Measurements from ENCODE around the gene ZNF142. TPM values are rescaled to one million over a fixed set of nuclear protein-coding genes. Genes with fewer than 3 reads are reported as not detected.

Gene ZNF142
- total RNA-seq, 1 donor from 2014 or later, result 5.7 TPM

GRCh38 chr2:218607436-218608115 is 51.8 kb downstream of the ZNF142 start, which contains the start of gene PLCD4:
PLCD4 (plus strand) TSS chr2:218607899; CDS start chr2:218615740, 7,841 bp downstream.
- H3K9ac ChIP-seq (ENCODE audit: low read depth in 1 of 3, low read length in 3 of 3), result peak within 1 kb of the TSS; percentile 89 to 94 (median 91)
- no peaks in the 10 kb centered on the region for H3K27me3 ChIP-seq (ENCODE audit: control insufficient read depth in 3 of 3, insufficient read depth in 3 of 3, low read length in 3 of 3)
- H3K27ac ChIP-seq (ENCODE audit: low read depth, low read length), result peak within 1 kb of the TSS; percentile 91
- H3K4me1 ChIP-seq (ENCODE audit: control insufficient read depth in 3 of 3, insufficient read depth in 3 of 3, low read length in 3 of 3), result peaks cover 24 to 45% (median 32%) of the 10 kb centered on the region in 3 donors
- peak within 1 kb of the TSS; percentile 77 to 93 (median 86) for H3K4me3 ChIP-seq (ENCODE audit: low read length in 3 of 3)
- H3K36me3 ChIP-seq (ENCODE audit: control insufficient read depth in 3 of 3, insufficient read depth in 3 of 3, low read length in 3 of 3), result peaks cover 0 to 3% (median 0%) of the 10 kb centered on the region in 3 donors
- H3K9me3 ChIP-seq (ENCODE audit: control insufficient read depth in 3 of 3, low read length in 3 of 3), result no peaks in the 10 kb centered on the region

- peak overlapping the region in 2 of 3 donors; percentile 43 to 46 for H3K9ac ChIP-seq (ENCODE audit: low read depth in 1 of 3, low read length in 3 of 3)
- H3K27ac ChIP-seq (ENCODE audit: low read depth, low read length), result peak overlapping the region; percentile 92
- H3K27me3 ChIP-seq (ENCODE audit: control insufficient read depth in 3 of 3, insufficient read depth in 3 of 3, low read length in 3 of 3), result no peaks in the 10 kb centered on the region
- peaks cover 0 to 3% (median 0%) of the 10 kb centered on the region in 3 donors for H3K36me3 ChIP-seq (ENCODE audit: control insufficient read depth in 3 of 3, insufficient read depth in 3 of 3, low read length in 3 of 3)
- peak overlapping the region in 2 of 3 donors; percentile 9 to 27 for H3K4me3 ChIP-seq (ENCODE audit: low read length in 3 of 3)
- H3K4me1 ChIP-seq (ENCODE audit: control insufficient read depth in 3 of 3, insufficient read depth in 3 of 3, low read length in 3 of 3), result peaks cover 16 to 38% (median 27%) of the 10 kb centered on the region in 3 donors
- no peaks in the 10 kb centered on the region for H3K9me3 ChIP-seq (ENCODE audit: control insufficient read depth in 3 of 3, low read length in 3 of 3)
These were observed 54.0 kb downstream of the ZNF142 start for GRCh38 chr2:218605432-218605831.

Small RNAs within 50 kb of the gene (small RNA-seq; reads per million reads assigned to genes)
- gene RNU6-136P, result not detected

Other genes starting within 250 kb of the ZNF142 start
- not detected for gene VIL1, start 240.5 kb downstream of the ZNF142 start, total RNA-seq
- 17.7 TPM for gene USP37, start 91.3 kb downstream of the ZNF142 start, total RNA-seq
- gene CNOT9, start 90.8 kb downstream of the ZNF142 start, total RNA-seq, result 27.1 TPM
- 27.7 TPM for gene PLCD4, start 51.7 kb downstream of the ZNF142 start, total RNA-seq
- 40.2 TPM for gene BCS1L, start 60 bp upstream of the ZNF142 start, total RNA-seq
- 24.5 TPM for gene RNF25, start 12.4 kb upstream of the ZNF142 start, total RNA-seq
- gene STK36, start 12.5 kb upstream of the ZNF142 start, total RNA-seq, result 5.2 TPM
- 11.0 TPM for gene TTLL4, start 51.2 kb upstream of the ZNF142 start, total RNA-seq
- gene CYP27A1, start 122.5 kb upstream of the ZNF142 start, total RNA-seq, result 17.7 TPM
- gene PRKAG3, start 172.2 kb upstream of the ZNF142 start, total RNA-seq, result 9.9 TPM
- gene WNT6, start 200.2 kb upstream of the ZNF142 start, total RNA-seq, result not detected
- not detected for gene WNT10A, start 221.2 kb upstream of the ZNF142 start, total RNA-seq

Measured in skeletal muscle tissue (tissue), 5 donors.